ENCODE results near the gene CYP2W1. TPM values are rescaled to one million over a fixed set of nuclear protein-coding genes. Genes with fewer than 3 reads are reported as not detected.

CYP2W1 gene
- total and polyA plus RNA-seq, 3 donors from 2014 or later: 0.61 to 1.2 (median 0.71) TPM

- no peaks in the 10 kb centered on the region for H3K9me3 ChIP-seq
- H3K27me3 ChIP-seq: no peaks in the 10 kb centered on the region
- no peak for TF ChIP-seq POLR2A (IDR thresholded peaks at IDR 0.05)
- TF ChIP-seq, protein P1, sequence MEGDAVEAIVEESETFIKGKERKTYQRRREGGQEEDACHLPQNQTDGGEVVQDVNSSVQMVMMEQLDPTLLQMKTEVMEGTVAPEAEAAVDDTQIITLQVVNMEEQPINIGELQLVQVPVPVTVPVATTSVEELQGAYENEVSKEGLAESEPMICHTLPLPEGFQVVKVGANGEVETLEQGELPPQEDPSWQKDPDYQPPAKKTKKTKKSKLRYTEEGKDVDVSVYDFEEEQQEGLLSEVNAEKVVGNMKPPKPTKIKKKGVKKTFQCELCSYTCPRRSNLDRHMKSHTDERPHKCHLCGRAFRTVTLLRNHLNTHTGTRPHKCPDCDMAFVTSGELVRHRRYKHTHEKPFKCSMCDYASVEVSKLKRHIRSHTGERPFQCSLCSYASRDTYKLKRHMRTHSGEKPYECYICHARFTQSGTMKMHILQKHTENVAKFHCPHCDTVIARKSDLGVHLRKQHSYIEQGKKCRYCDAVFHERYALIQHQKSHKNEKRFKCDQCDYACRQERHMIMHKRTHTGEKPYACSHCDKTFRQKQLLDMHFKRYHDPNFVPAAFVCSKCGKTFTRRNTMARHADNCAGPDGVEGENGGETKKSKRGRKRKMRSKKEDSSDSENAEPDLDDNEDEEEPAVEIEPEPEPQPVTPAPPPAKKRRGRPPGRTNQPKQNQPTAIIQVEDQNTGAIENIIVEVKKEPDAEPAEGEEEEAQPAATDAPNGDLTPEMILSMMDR (IDR thresholded peaks at IDR 0.05): no peak
- no peak for DNase-seq
- intact Hi-C loops (cut with DNase I; ENCODE audit: low total_unique reads): no loop called here
- 94 to 98% methylated on average over 6 to 7 of the region's 7 CpGs for WGBS, 2 donors
- no peak overlapping the region for H3K4me3 ChIP-seq
- H3K36me3 ChIP-seq (ENCODE audit: low read depth, missing control alignments): no peaks in the 10 kb centered on the region
- H3K27ac ChIP-seq: no peak overlapping the region
- no peaks in the 10 kb centered on the region for H3K4me1 ChIP-seq
These were observed 38.4 kb downstream of the CYP2W1 start for GRCh38 chr7:1021366-1021765.

- Histone ChIP-seq H3K27me3 (no peaks in the 10 kb centered on the region), H3K4me1 (no peaks in the 10 kb centered on the region), H3K9me3 (no peaks in the 10 kb centered on the region), H3K4me3 (no peak overlapping the region), H3K36me3 (ENCODE audit: low read depth, missing control alignments) (no peaks in the 10 kb centered on the region), H3K27ac (no peak overlapping the region)
- 96 to 97% methylated on average over 11 to 22 of the region's 25 CpGs for WGBS, 2 donors
- TF ChIP-seq POLR2A (IDR thresholded peaks at IDR 0.05): no peak
- TF ChIP-seq, protein P1 (IDR thresholded peaks at IDR 0.05): no peak
- intact Hi-C loops (cut with DNase I; ENCODE audit: low total_unique reads): no loop called here
- DNase-seq: no peak
These were observed 39.0 kb downstream of the CYP2W1 start for GRCh38 chr7:1021931-1022330.

DNA sequence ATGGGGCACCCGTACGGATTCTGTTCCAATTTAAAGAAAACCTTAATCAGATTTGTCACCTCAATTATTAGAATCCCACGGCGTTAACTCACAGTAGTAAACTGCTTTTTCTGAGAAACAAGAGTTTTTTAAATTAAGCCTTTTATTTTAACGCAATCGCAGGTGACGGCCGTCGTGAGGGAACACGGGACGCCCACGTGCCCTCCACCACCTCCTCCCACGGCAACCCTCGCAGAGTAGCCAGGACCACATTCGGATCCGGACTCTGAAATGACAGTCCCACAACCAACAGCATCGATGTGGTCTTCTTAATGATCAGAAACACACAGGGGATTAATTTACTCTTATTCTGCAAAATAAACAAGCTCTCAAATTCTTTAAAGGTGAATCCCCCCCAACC, 39.4 kb downstream of the CYP2W1 start:
- Histone ChIP-seq H3K27ac (no peak overlapping the region), H3K36me3 (ENCODE audit: low read depth, missing control alignments) (no peaks in the 10 kb centered on the region), H3K27me3 (no peaks in the 10 kb centered on the region), H3K4me3 (no peak overlapping the region), H3K4me1 (peaks cover 3% of the 10 kb centered on the region), H3K9me3 (no peaks in the 10 kb centered on the region)
- TF ChIP-seq POLR2A (IDR thresholded peaks at IDR 0.05): no peak
- TF ChIP-seq, protein P1 (IDR thresholded peaks at IDR 0.05): no peak
- intact Hi-C loops (cut with DNase I; ENCODE audit: low total_unique reads): no loop called here
- 90 to 94% methylated on average over 17 of the region's 17 CpGs for WGBS, 2 donors
- DNase-seq: no peak

DNA sequence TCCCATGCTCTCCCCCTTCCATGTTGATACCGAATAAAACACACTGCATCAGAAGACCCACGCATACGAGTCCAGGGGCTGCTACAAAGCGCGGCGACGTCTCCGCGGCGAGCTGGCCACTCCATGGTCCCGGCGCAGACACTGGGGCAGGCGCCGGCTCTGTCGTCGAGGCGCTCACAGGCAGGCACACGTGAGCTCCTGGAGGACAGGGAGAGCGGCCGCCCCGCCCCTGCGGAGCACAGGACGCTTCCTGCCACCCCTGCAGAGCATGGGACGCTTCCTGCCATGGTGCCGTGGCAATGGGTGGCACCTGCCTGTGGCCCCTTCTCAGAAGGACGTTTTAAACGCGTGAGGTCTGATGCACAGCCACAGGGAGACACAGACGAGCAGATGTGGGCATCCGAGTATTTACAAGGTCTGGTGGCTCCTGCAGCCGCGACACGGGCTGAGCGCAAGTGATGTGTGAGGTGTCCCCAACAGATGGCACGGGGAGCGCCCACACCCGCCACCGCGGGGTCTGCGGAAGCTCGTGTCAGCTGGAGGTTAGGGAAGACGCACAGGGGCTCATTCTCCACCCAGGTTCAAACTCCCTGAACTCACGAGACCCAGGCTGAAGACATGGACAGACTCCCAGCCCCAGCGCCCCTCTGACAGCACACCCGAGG, 40.0 kb downstream of the CYP2W1 start:
- H3K36me3 ChIP-seq (ENCODE audit: low read depth, missing control alignments): no peaks in the 10 kb centered on the region
- peaks cover 4% of the 10 kb centered on the region for H3K4me1 ChIP-seq

More for the DNA sequence above, 40.0 kb downstream of the CYP2W1 start:
- intact Hi-C loops (cut with DNase I; ENCODE audit: low total_unique reads): no loop called here
- WGBS, 2 donors: 93 to 95% methylated on average over 23 to 45 of the region's 45 CpGs
- H3K27ac ChIP-seq: no peak overlapping the region
- H3K4me3 ChIP-seq: no peak overlapping the region
- no peaks in the 10 kb centered on the region for H3K27me3 ChIP-seq
- TF ChIP-seq POLR2A (IDR thresholded peaks at IDR 0.05): no peak
- TF ChIP-seq, protein P1 (IDR thresholded peaks at IDR 0.05): no peak
- no peak for DNase-seq
- H3K9me3 ChIP-seq: no peaks in the 10 kb centered on the region
